22Rv1 (cell line): Measurements from ENCODE around the gene BABAM2.

Source experiments
- H3K27ac ChIP-seq: fragments of 450-650 bp; 2 replicates; pipeline ENCODE4 v1.5.1; 2017
- ZFX ChIP-seq: fragments of 450-650 bp; IDR thresholded peaks from 2 replicates; pipeline ENCODE4 v1.6.1; 2017; ENCODE audit warnings: antibody characterized with exemption, borderline replicate concordance
- TF ChIP-seq, protein P1 (sequence below): fragments of 450-650 bp; IDR thresholded peaks from 2 replicates; pipeline ENCODE4 v1.5.1; 2017; ENCODE audit warnings: mild to moderate bottlenecking

Gene BABAM2

DNA sequence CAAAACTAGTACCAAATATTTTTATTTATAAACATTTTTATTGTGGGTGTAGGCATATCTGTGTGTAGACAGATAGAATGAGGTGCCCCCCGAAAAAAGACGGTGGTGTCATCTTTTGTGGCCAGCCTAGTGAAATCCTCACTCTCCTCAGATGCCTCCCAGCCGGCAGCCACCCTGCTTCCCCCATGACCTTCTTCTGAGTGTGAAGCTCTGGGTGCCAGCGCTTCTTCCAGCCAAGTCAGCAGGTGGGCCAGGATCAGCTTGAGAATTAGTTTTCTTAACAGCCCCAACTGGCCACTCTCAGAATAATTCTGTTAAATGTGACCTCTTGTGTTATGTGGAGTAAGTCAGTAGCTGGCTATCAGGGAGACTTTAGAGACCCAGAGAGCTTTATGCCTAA is 272.5 kb downstream of the BABAM2 start:
- TF ChIP-seq ZFX: no peak
- TF ChIP-seq, protein P1, sequence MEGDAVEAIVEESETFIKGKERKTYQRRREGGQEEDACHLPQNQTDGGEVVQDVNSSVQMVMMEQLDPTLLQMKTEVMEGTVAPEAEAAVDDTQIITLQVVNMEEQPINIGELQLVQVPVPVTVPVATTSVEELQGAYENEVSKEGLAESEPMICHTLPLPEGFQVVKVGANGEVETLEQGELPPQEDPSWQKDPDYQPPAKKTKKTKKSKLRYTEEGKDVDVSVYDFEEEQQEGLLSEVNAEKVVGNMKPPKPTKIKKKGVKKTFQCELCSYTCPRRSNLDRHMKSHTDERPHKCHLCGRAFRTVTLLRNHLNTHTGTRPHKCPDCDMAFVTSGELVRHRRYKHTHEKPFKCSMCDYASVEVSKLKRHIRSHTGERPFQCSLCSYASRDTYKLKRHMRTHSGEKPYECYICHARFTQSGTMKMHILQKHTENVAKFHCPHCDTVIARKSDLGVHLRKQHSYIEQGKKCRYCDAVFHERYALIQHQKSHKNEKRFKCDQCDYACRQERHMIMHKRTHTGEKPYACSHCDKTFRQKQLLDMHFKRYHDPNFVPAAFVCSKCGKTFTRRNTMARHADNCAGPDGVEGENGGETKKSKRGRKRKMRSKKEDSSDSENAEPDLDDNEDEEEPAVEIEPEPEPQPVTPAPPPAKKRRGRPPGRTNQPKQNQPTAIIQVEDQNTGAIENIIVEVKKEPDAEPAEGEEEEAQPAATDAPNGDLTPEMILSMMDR: no peak
- no peak overlapping the region for H3K27ac ChIP-seq

GRCh38 chr2:28163627-28164279 is 273.2 kb downstream of the BABAM2 start:
- no peak for TF ChIP-seq ZFX
- TF ChIP-seq, protein P1: no peak
- H3K27ac ChIP-seq: no peak overlapping the region

GRCh38 chr2:28164280-28164801 is 273.8 kb downstream of the BABAM2 start:
- no peak overlapping the region for H3K27ac ChIP-seq
- TF ChIP-seq, protein P1: no peak
- no peak for TF ChIP-seq ZFX

GRCh38 chr2:28165087-28165635 is 274.6 kb downstream of the BABAM2 start:
- H3K27ac ChIP-seq: no peak overlapping the region
- TF ChIP-seq ZFX: no peak
- TF ChIP-seq, protein P1: no peak

DNA sequence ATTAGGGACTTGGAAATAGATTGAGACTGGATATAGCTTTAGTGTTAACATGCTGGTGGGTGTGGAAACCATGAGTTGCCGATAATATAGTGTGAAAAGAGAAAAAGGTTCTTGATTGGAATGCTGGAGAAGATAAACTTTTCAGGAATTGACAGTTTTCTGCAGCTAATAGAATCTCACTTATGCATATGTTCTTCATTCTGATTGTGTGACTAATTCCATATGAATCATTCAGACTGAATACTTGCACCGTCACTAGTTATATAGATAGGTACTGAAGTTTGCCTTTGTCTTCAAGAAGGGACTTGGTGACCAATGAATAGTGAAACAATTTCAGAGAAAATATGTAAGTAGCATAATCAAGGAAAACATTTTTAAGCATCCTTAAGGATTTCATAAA is 276.4 kb downstream of the BABAM2 start:
- H3K27ac ChIP-seq: no peak overlapping the region
- TF ChIP-seq ZFX: no peak
- TF ChIP-seq, protein P1: no peak

DNA sequence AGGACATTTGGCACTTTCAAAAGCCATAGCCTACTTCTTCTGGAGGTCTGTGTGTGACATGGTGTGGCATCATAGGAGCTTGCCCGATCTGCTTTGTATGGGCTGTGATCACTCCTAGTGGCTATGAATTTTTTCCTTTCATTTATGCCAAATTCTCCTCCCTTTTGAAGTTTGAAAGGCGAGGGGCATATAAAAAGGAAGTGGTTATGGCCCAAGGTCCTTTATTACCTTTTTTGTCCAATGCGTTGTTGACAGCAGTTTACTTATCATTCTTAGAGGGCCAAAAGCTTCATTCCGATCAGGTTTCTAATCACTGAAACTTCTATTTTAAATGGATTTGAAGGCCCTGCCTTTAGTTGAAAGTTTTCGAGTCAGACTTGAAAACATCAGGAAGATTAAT is 277.8 kb downstream of the BABAM2 start:
- TF ChIP-seq, protein P1: no peak
- no peak overlapping the region for H3K27ac ChIP-seq

DNA sequence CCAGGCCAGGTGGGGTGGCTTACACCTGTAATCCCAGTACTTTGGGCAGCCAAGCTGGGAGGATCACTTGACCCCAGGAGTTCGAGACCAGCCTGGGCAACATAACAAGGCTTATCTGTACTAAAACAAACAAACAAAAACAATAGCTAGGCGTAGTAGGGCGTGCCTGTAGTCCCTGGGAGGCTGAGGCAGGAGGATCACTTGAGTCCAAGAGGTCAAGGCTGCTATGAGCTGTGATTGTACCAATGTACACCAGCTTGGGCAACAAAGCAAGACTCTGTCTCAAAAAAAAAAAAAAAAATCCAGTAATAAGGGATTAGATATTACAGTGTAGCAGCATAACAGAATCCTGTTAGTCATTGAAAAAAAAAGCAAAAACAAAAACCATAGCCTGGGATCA is 279.0 kb downstream of the BABAM2 start:
- H3K27ac ChIP-seq: no peak overlapping the region
- TF ChIP-seq, protein P1: no peak
- TF ChIP-seq ZFX: no peak
